Activated B cell treated with CpG ODN at 0.5 μM for 24 hours (primary cell): ENCODE results near the gene TTC9C. TPM values are rescaled to one million over a fixed set of nuclear protein-coding genes. Genes with fewer than 3 reads are reported as not detected.

Source experiments
- ATAC-seq: fragments of 200-7000 bp; cut with Tn5 transposase; one replicate; pipeline ENCODE4 v1.10.0; 2021; ENCODE audit warnings: low read depth, mild to moderate bottlenecking, moderate library complexity
- CTCF ChIA-PET: fragments of 350-600 bp; sonication (Branson Sonifier 250); formaldehyde crosslinking; loops from one replicate; lab custom pipeline; 2021; ENCODE audit warnings: antibody characterized with exemption; lab: Charles Lee
- POLR2A ChIA-PET: fragments of 350-600 bp; sonication (Branson Sonifier 250); formaldehyde crosslinking; loops from one replicate; lab custom pipeline; 2021; ENCODE audit warnings: antibody characterized with exemption; lab: Charles Lee
- DNase-seq: peaks from one replicate; pipeline ENCODE4 v3.0.0; 2022
- H3K27ac Mint-ChIP-seq: one replicate; pipeline ENCODE4 v1.8.0; 2020; ENCODE audit warnings: mixed read lengths
- H3K27me3 Mint-ChIP-seq: one replicate; pipeline ENCODE4 v1.8.0; 2021; ENCODE audit warnings: mixed read lengths
- H3K36me3 Mint-ChIP-seq: one replicate; pipeline ENCODE4 v1.8.0; 2021; ENCODE audit warnings: low read depth, mixed read lengths
- H3K4me1 Mint-ChIP-seq: one replicate; pipeline ENCODE4 v1.8.0; 2021; ENCODE audit warnings: mixed read lengths
- H3K4me3 Mint-ChIP-seq: one replicate; pipeline ENCODE4 v1.8.0; 2020; ENCODE audit warnings: mild to moderate bottlenecking, mixed read lengths
- H3K9me3 Mint-ChIP-seq: one replicate; pipeline ENCODE4 v1.8.0; 2020; ENCODE audit warnings: mixed read lengths
- intact Hi-C: fragments of 100-400 bp; cut with micrococcal nuclease; formaldehyde crosslinking; loops from one replicate; pipeline ENCODE4 v1.15.1; 2024
- total RNA-seq: library from RNA; stranded (reverse); gene quantifications from 2 replicates; pipeline ENCODE4 v1.2.3, GENCODE V29; 2022
- TF ChIP-seq, protein P1 (sequence below): fragments of 200-600 bp; IDR thresholded peaks from one replicate; pipeline ENCODE4 v1.8.0; 2022; ENCODE audit warnings: antibody characterized with exemption, mild to moderate bottlenecking

Gene TTC9C
- total RNA-seq, 1 donor from 2014 or later: 44.0 TPM

DNA sequence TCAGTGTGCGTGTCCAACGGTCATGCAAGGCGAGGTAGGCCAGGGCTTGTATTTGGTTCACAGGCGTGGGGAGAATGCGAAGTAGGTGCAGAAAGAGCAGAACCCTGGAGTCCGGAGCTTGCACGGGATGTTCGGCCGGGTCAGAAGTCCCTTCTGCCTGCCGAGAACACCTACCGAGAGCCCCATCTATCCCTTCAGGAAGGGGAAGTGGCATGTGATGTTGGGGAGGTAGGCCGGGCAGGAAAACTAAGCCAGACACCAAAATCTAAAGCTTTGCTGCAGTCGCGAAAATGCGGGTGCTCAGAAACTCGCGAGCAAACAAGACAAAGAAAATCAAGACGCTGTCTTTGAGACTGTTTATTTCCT, 42.5 kb downstream of the TTC9C start:
- intact Hi-C loops: loop anchor here (1.0 kb wide), 6 partner anchors 9 to 71 kb away; partner anchors contain the start of genes HNRNPUL2, NXF1, POLR2G and TMEM179B
- H3K27me3 Mint-ChIP-seq: no peaks in the 10 kb centered on the region
- POLR2A ChIA-PET: interaction anchor here (0.6 to 8.3 kb wide), 19 partner anchors 9 to 179 kb away, joined by 3 to 109 read pairs (median 16); partner anchors contain the start of genes BSCL2, C11orf98, CSKMT and GNG3
- CTCF ChIA-PET: interaction anchor here (1.3 to 7.5 kb wide), 4 partner anchors 8 to 346 kb away, joined by 3 to 45 read pairs (median 4); partner anchors contain the start of genes TMEM179B and TUT1
- H3K27ac Mint-ChIP-seq: peak overlapping the region; percentile 94
- H3K36me3 Mint-ChIP-seq: peaks cover 32% of the 10 kb centered on the region
- TF ChIP-seq, protein P1, sequence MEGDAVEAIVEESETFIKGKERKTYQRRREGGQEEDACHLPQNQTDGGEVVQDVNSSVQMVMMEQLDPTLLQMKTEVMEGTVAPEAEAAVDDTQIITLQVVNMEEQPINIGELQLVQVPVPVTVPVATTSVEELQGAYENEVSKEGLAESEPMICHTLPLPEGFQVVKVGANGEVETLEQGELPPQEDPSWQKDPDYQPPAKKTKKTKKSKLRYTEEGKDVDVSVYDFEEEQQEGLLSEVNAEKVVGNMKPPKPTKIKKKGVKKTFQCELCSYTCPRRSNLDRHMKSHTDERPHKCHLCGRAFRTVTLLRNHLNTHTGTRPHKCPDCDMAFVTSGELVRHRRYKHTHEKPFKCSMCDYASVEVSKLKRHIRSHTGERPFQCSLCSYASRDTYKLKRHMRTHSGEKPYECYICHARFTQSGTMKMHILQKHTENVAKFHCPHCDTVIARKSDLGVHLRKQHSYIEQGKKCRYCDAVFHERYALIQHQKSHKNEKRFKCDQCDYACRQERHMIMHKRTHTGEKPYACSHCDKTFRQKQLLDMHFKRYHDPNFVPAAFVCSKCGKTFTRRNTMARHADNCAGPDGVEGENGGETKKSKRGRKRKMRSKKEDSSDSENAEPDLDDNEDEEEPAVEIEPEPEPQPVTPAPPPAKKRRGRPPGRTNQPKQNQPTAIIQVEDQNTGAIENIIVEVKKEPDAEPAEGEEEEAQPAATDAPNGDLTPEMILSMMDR: no peak
- H3K4me3 Mint-ChIP-seq: peak overlapping the region; percentile 92
- H3K9me3 Mint-ChIP-seq: no peaks in the 10 kb centered on the region
- DNase-seq (no peak), ATAC-seq (peak; percentile 6)
- peaks cover 28% of the 10 kb centered on the region for H3K4me1 Mint-ChIP-seq

DNA sequence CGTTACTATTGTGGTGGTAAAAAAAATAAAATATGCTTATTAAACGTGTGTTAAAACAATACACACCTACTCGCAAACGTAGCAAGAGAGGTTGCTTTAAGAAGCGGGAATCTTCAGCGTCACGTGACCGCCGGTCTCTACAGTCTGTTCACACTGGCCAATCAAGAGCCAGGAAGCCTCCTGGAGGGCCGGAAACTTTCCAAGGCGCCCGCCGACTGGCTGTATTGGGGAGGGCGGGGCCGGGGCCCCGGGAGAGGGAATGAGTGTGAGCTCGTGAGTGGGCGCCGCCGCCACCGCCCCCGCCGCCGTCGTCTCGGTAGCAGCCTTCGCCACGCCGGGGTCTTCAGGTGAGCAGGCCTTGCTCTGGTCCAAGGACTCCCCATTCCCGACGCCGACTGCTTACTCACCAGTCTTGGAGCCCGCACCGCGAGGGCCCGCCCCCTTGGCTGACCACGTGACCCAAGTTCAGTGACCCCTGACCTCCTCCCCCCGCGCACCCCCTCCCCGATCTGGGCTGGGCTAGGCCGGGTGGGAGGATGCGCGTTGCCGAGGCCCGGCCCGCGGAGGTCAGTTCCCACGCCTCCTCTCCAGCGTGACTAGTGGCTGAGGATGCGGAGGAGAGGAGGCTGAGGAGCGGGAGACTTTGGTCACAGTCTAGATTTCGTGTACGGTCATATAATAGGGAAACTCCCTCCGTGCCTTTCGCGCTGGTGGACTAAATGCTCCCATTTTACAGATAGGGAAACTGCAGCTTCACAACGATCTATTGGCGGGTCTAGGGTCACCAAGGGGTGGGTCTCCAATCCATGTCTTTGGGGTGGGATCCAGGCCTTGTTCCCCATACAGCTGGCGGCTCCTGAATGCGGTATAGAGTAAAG, 43.1 kb downstream of the TTC9C start, which contains the start of gene TAF6L:
Gene TAF6L (plus strand): TSS at position 253 of the 878 bp plus-strand sequence. CDS start 4,388 bp downstream, outside the sequence.
- ChIA-PET POLR2A (interaction anchor here (0.6 to 8.3 kb wide), 23 partner anchors 9 to 179 kb away, joined by 3 to 109 read pairs (median 8); partner anchors contain the start of genes BSCL2, C11orf98, CSKMT and GNG3), CTCF (interaction anchor here (1.1 to 7.5 kb wide), 5 partner anchors 9 to 347 kb away, joined by 3 to 45 read pairs (median 4); partner anchors contain the start of genes TMEM179B, TUT1 and ZBTB3)
- DNase-seq: peak; percentile 81
- peak within 1 kb of the TSS; percentile 94 for H3K27ac Mint-ChIP-seq
- peaks cover 34% of the 10 kb centered on the region for H3K36me3 Mint-ChIP-seq
- ATAC-seq: peak; percentile 88
- H3K9me3 Mint-ChIP-seq: no peaks in the 10 kb centered on the region
- peak within 1 kb of the TSS; percentile 92 for H3K4me3 Mint-ChIP-seq
- TF ChIP-seq, protein P1: no peak
- intact Hi-C loops: loop anchor here (1.0 kb wide), 6 partner anchors 10 to 70 kb away; partner anchors contain the start of genes HNRNPUL2, NXF1, POLR2G and TMEM179B
- H3K27me3 Mint-ChIP-seq: no peaks in the 10 kb centered on the region
- peaks cover 28% of the 10 kb centered on the region for H3K4me1 Mint-ChIP-seq

GRCh38 chr11:62774407-62774806, 46.1 kb downstream of the TTC9C start:
- H3K27me3 Mint-ChIP-seq: no peaks in the 10 kb centered on the region
- no peak overlapping the region for H3K27ac Mint-ChIP-seq
- POLR2A ChIA-PET: interaction anchor here (1.1 to 3.9 kb wide), 6 partner anchors 11 to 81 kb away, joined by 3 to 21 read pairs (median 12); partner anchors contain the start of genes HNRNPUL2, POLR2G, TTC9C and WDR74
- no peak for DNase-seq
- CTCF ChIA-PET: interaction anchor here (0.5 to 7.5 kb wide), 2 partner anchors 12 to 93 kb away, joined by 3 to 45 read pairs; partner anchors contain the start of gene TMEM179B
- H3K36me3 Mint-ChIP-seq: peaks cover 45% of the 10 kb centered on the region
- H3K9me3 Mint-ChIP-seq: no peaks in the 10 kb centered on the region
- TF ChIP-seq, protein P1: no peak
- no peak for ATAC-seq
- no peak overlapping the region for H3K4me3 Mint-ChIP-seq
- H3K4me1 Mint-ChIP-seq: peaks cover 28% of the 10 kb centered on the region
- intact Hi-C loops: no loop called here

DNA sequence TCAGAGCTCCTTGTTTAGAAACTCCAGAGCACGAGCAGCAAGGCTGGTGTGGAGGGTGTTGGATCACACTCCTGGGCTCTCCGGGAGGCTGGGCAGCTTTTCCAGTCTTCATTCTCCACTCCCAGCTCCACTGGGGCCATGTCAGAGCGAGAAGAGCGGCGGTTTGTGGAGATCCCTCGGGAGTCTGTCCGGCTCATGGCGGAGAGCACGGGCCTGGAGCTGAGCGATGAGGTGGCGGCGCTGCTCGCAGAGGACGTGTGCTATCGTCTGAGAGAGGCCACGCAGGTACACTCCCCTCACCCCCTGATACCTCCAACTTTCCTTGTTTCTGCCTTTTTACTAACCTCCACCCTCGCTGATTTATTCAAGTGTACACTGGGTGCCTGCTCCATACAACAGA, 47.4 kb downstream of the TTC9C start:
- no peak overlapping the region for H3K4me3 Mint-ChIP-seq
- H3K27me3 Mint-ChIP-seq: no peaks in the 10 kb centered on the region
- no peak overlapping the region for H3K27ac Mint-ChIP-seq
- DNase-seq (no peak), ATAC-seq (no peak)
- ChIA-PET CTCF (interaction anchor here (7.5 kb wide), 1 partner anchor 11 kb away, joined by 45 read pairs; the partner anchor contains the start of gene TMEM179B), POLR2A (interaction anchor here (0.6 to 3.9 kb wide), 7 partner anchors 10 to 80 kb away, joined by 3 to 21 read pairs (median 11); partner anchors contain the start of genes HNRNPUL2, POLR2G, TTC9C and WDR74)
- H3K4me1 Mint-ChIP-seq: peaks cover 16% of the 10 kb centered on the region
- peaks cover 50% of the 10 kb centered on the region for H3K36me3 Mint-ChIP-seq
- no peaks in the 10 kb centered on the region for H3K9me3 Mint-ChIP-seq
- TF ChIP-seq, protein P1: no peak
- intact Hi-C loops: no loop called here
